HG02610 (cell line): ENCODE results near the gene PEX14.

ENCODE experiments used
- ATAC-seq: cut with Tn5 transposase; IDR thresholded peaks from one replicate; pipeline ENCODE4 v1.9.1; 2021; ENCODE audit warnings: mild to moderate bottlenecking, moderate library complexity; ENCODE audit not compliant: unreplicated experiment

The PEX14 gene

DNA sequence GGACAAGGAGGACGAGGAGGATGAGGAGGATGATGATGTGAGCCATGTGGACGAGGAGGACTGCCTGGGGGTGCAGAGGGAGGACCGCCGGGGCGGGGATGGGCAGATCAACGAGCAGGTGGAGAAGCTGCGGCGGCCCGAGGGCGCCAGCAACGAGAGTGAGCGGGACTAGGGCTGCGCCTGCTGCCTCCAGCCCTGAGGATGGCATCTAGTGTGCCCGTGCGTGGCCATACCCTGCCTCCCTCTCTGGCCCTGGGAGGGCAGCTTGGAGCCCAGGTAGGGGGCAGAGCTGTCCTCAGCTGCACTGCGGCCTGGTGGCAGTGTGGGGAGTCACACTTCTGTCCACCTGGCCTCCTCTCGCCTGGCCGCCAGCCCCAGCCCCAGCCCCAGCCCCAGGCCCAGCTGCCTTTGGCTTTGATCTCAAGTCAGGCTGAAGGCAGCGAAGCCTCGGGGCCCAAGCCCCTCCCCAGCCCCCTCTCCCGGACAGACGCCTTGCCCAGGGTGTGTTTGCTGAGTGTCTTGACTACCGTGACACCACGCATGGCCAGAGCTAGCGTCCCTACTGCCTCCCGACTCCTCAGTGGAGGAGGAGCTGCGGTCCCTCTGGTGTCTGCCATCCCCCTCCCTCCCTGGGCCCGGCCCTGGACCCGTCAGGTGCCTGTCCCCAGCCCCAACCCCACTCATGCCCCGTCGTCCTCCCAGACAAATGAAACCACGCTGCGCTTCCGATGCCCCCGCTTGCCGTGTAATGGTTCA, 155.2 kb downstream of the PEX14 start:
- ATAC-seq = no peak

DNA sequence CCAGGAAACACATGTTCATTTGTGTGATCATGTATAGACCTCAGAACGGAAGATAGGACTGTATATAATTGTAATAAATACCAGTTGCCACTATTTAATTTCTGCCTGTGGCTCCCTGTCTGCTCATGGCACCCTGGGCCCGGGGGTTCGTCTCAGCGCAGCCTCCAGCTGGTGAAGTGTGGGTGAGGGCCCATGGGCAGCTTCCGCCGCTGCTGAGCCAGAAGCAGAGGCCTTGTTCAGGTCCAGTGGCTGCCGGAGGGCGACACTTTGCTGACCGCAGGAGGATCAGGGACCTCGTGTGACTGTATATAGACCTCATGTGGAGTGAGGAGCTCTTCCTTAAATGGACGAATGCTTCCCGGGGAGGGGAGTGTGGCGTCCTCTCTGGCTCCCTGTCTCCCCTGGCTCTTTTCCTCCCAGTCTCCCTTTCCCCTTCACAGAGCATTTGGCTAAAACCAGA, 155.9 kb downstream of the PEX14 start:
- no peak for ATAC-seq

DNA sequence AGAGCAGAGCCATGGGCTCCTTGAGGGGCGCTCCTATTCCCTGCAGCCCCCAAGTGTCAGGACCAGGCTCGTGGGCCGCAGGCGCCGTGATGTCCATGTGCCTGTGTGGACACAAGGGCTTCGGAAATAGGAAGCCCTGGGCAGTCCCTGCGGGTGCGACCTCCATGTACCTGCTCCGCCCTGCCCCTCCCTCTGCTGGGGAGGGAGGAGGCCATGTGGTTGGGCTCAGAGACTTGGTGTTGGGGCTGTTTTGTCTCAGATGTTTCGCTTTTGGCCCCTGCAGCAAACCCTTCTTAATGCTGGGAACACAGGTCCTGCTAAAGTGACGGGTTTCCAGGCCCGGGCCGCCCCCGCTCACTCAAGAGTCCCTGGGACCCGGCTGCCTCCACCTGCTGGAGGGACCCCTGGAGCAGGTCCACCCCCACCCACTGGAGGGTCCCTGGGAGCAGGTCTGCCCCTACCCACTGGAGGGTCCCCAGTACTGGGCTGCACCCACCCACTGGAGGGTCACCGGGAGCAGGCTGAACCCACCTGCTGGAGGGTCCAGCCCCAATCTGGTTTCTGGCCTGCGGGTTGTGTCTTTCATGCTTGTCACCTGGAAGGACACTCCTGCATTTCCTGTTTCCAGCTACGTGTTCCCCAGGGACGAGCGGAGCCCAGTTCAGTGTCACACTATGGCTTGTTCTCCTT, 156.5 kb downstream of the PEX14 start:
- no peak for ATAC-seq

DNA sequence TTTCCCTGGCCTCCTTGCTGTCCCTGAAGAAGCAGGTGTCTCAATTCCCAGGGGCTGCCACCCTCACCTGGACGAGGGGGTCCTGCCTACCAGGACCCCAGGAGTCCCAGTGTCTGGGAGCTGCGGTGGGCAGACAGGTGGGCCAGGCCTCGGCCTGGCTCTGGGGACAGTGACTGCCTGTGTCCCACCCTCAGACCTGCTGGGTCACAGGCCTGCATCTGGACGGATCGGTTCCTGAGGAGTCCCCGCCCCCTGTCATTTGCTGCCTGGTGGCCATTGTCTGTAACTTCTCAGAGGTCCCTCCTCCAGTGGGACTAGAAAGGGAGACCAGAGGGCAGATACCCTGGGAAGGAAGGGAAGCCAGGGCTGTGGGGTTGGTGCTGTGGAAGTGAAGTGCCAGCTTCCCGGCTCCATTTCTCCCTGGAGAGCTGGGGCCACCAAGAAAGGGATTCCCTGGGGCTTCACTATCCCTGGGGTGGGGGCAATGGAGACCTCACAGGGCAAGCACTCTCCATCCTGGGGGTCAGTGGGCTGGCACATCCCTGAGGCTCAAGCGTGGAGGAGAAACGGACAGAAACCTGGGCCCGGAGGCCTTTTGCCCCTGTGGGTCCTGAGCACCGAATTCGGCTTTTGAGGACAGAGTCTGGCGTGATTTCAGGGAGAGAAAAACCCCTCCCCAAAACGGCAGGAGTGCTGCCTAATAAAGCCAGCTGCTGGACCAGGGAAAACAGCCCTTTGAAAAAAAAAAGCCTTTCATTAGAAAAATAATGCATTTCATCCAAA, 157.3 kb downstream of the PEX14 start:
- ATAC-seq = no peak

DNA sequence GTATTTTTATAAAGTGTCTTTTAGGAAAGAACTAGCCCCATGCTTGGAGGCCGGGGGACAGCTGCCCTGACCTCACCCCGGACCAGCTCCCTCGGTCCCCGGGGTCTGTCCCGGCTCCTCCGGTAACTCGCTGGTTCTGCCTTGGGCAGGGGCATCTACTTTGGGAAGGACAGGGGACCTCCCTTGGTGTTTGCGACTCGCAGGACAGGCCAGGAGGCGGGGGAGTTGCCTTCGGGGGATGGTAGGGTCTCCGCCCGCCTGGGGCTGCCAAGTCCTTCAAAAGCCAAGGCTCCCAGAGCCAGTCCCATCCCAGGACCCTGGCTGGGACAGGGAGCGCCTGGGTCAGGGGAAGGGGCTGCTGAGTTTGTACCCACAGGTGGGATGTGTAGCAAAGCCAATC, 157.9 kb downstream of the PEX14 start:
- no peak for ATAC-seq

GRCh38 chr1:10633416-10633815, 158.7 kb downstream of the PEX14 start:
- no peak for ATAC-seq

DNA sequence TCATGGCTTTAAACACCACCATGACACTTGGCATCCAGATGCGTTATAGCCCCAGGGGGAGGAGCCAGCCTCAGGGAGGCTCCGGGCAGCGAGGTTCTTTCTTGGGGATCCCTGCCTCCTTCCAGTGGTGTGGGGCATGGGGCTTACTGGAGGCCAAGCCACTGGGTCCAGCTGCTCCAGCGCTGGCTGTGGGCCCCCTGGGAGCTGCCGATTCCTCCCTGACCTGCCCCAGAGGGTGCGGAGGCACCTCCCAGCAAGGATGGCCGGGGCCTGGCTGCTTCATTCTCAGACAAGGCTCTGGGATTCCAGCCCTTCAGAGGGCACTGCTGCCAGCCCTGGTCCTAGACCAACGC, 159.3 kb downstream of the PEX14 start:
- ATAC-seq = no peak

- ATAC-seq = no peak
Observed at GRCh38 chr1:10634428-10635084, 159.8 kb downstream of the PEX14 start.

GRCh38 chr1:10635085-10635896, 160.5 kb downstream of the PEX14 start:
- no peak for ATAC-seq

GRCh38 chr1:10635992-10636391, 161.2 kb downstream of the PEX14 start:
- no peak for ATAC-seq

DNA sequence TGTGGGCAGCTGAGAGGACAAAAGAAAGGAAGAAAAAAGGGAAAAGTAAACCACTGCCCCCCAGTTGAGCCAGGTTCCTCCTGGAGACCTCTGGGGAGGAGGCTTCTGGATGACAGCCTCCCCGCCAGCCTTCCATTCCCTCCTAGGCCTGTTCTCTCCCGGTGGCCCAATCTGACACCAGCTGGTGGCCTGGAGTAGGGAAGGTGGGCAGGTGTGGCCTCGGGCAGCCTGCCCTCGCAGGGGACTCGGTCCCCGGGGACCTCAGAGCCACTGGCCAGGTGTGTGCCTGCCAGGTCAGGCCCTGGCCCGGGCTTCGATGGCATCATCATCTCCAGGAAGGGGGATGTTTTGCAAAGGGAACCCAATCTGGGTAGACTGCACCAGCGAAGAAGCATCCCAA, 162.7 kb downstream of the PEX14 start:
- no peak for ATAC-seq

DNA sequence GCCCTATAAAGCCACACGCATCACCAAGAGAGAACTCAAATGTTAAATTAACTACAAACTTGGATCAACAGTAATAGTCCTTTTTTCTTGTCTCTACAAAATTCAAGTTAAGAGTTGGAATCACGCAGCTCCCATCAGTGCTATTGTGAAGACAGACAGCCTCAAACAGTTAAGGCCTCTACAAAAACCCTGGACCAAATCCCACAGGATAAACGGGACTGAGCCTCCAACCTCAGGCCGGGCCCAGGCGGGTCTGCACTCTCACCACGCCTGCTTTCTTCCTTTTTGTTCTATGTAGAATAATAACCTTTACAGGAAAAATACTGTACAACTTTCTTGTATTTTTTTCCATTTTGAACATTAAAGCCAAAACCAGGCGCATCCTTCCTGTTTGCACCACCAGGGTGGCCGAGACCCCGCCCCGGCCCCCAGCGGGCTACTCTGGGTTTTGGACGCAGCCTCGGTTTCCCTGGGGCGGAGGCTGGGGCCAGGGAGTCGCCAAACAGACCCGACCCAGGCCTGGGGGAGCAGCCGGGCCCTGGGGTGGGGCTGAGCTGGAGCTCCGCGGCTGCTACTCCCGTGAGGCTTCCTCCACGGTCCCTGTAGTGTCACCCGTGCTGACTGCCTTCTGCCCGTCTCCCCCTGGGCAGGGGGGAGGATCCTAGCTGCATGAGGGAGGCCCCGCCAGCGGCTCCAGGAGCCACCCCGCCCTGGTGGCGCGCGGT, 163.2 kb downstream of the PEX14 start:
- no peak for ATAC-seq

DNA sequence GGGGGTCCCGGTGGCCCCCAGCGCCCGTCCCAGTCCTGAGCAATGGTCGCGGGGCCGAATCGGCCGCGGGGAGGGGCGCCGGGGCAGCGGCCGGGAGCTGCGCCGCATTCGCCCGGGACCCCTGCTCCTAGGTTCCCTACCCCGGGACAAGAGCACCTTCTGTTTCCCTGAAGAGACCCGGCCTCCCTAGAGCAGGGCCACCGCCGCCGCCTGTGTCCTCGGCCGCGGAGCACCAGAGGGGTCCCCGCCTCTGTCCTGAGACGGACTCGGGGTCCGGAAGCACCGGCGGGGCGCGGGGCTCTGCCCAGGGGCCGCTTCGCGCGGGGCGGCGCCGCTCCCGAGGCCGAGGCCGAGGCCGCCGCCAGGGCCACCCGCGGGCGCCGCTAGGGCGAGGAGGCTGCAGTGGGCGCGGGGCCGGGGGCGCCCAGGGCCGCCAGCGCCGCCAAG, 163.8 kb downstream of the PEX14 start:
- no peak for ATAC-seq

DNA sequence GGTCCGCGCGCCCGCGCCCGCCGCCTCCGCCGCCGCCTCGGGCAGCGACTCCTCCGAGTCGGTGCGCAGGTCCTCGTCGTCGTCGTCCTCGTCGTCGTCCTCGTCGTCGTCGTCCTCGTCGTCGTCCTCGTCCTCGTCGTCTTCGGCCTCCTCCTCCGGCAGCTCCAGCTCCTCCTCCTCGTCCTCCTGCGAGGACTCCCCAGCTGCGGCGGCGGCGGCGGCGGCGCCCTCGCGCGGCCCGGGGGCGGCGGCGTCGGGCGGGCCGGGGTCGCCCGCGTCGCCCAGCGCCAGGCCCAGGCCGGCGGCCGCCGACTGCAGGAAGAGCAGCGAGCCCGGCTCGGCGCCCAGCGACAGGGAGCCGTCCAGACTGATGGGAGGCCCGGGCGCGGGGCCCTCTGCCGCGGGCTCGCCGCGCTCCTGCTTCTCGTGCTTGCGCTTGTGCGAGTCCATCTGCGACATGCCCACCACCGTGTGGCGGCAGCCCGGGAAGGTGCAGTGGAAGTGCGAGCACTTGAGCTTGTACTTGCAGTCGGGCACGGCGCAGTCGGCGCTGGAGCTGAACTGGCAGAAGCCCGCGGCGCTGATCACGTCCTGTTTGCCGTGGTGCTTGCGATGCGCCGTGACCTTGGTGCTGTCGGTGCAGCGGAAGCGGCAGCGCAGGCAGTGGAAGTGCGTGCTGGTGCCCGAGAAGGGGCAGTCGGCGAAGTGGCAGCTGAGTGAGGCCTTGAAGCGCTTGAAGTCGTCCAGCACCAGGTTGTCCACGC, 164.4 kb downstream of the PEX14 start:
- ATAC-seq = no peak

DNA sequence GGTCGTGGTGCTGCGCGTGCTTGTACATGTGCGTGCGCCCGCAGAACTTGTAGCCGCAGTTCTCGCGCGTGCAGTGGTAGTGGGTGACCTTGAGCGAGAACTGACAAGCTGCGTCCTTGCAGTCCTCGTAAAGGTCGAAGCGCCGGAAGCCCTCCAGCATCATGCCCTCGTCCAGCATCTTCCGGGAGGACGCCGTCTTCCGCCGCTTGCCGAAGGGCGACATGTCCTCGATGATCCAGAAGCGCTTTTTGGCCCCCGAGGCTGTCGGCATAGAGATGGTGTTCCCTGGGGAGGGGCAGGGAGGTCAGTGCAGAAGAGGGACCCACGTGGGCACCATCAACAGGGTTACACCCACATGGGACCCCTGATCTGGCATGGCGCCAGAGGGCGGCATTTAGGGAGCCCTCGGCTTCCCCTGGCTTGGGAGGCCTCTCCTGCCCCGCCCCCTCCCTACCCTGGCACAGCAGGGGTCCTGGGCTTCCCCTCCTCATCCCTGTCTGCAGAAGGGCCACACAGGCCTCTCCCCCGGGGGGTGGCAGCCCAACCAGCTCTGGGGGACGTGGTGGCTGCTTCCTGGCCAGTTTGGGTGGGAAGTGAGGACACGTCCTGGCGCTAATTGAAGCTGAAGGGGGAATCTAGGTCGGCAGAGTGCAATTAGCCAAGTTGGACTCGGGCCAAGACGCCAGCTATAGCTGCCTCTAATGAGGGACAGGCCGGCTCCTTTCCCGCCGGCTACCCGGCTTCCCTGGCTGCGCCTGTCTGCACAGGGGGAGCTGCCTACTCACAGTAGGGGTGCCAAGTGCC, 165.2 kb downstream of the PEX14 start:
- no peak for ATAC-seq

GRCh38 chr1:10640843-10641553, 166.2 kb downstream of the PEX14 start:
- ATAC-seq = no peak

- ATAC-seq = no peak
Observed at GRCh38 chr1:10641976-10642375, 167.2 kb downstream of the PEX14 start.
